K562 (cell line): ENCODE results near the gene DLST. TPM values are rescaled to one million over a fixed set of nuclear protein-coding genes. Genes with fewer than 3 reads are reported as not detected.

Source experiments
- BHLHE40 ChIP-seq: IDR thresholded peaks from 2 replicates; pipeline ENCODE4 v1.6.1; 2011; ENCODE audit warnings: low read length, improper control_type of control experiment
- GABPA ChIP-seq: fragments of 200-800 bp; sonication (Bioruptor generic); conservative IDR thresholded peaks from 2 replicates; pipeline ENCODE4 v1.6.1; 2016; ENCODE audit warnings: low read depth, missing genetic modification characterization, missing compliant biosample characterization
- GTF2E2 ChIP-seq: fragments of 200-800 bp; sonication (Bioruptor generic); IDR thresholded peaks from 2 replicates; pipeline ENCODE4 v1.6.1; 2016; ENCODE audit warnings: missing genetic modification characterization, missing compliant biosample characterization
- GTF3C2 ChIP-seq: IDR thresholded peaks from 3 replicates; pipeline ENCODE4 v1.6.1; 2011; ENCODE audit warnings: borderline replicate concordance, mild to moderate bottlenecking, moderate library complexity; ENCODE audit not compliant: insufficient read length; ENCODE audit errors: extremely low read depth
- KDM1A ChIP-seq, 2 experiments: fragments of 450-650 bp; IDR thresholded peaks; 2 replicates each; pipeline ENCODE4 v1.6.1; 2016; ENCODE audit warnings: mild to moderate bottlenecking in 2 of 2
- MBD2 ChIP-seq: sonication (generic); IDR thresholded peaks from 2 replicates; pipeline ENCODE4 v1.6.1; 2016; ENCODE audit warnings: low read depth, borderline replicate concordance
- PCBP1 ChIP-seq: fragments of 200-400 bp; formaldehyde crosslinking; IDR thresholded peaks from 2 replicates; pipeline ENCODE4 v1.6.1; 2018; ENCODE audit warnings: mild to moderate bottlenecking, low read depth, low read length; ENCODE audit not compliant: poor library complexity, severe bottlenecking
- POLR2G ChIP-seq: fragments of 200-400 bp; formaldehyde crosslinking; IDR thresholded peaks from 2 replicates; pipeline ENCODE4 v1.6.1; 2017; ENCODE audit warnings: low read depth, mild to moderate bottlenecking, antibody characterized with exemption, low read length, moderate library complexity
- RBFOX2 ChIP-seq: fragments of 200-400 bp; formaldehyde crosslinking; IDR thresholded peaks from 2 replicates; pipeline ENCODE4 v1.6.1; 2017; ENCODE audit warnings: low read depth, mild to moderate bottlenecking, low read length, moderate library complexity
- TAF1 ChIP-seq: IDR thresholded peaks from 2 replicates; pipeline ENCODE4 v1.6.1; 2011; ENCODE audit warnings: mild to moderate bottlenecking, low read length, moderate library complexity; ENCODE audit not compliant: insufficient read depth, control insufficient read depth, severe bottlenecking; ENCODE audit errors: extremely low read depth
- TEAD4 ChIP-seq, 2 experiments: sonication (generic) in 1 of 2; formaldehyde crosslinking in 1 of 2; IDR thresholded peaks; 2 replicates each; pipeline versions ENCODE4 v1.6.1 to v1.8.0; 2012 to 2022; ENCODE audit warnings: borderline replicate concordance in 1 of 2, inconsistent platforms in 1 of 2, low read length in 1 of 2, mild to moderate bottlenecking in 1 of 2, missing genetic modification reagents in 1 of 2
- TFE3 ChIP-seq: fragments of 450-650 bp; formaldehyde crosslinking; IDR thresholded peaks from 2 replicates; pipeline ENCODE4 v1.4.0; 2020; ENCODE audit warnings: mild to moderate bottlenecking, mixed read lengths
- ZBTB34 ChIP-seq: fragments of 250-450 bp; sonication (Bioruptor Pico); IDR thresholded peaks from 2 replicates; pipeline ENCODE4 v1.8.0; 2021; ENCODE audit warnings: mild to moderate bottlenecking, moderate library complexity
- ZMIZ1 ChIP-seq, 2 experiments: fragments of 150-350 bp in 1 of 2; IDR thresholded peaks; 2 replicates each; pipeline ENCODE4 v1.6.1; 2012 to 2016; ENCODE audit warnings: low read depth in 2 of 2, low read length in 2 of 2, mild to moderate bottlenecking in 1 of 2, moderate library complexity in 1 of 2
- ZNF445 ChIP-seq: fragments of 250-450 bp; sonication (Bioruptor Pico); IDR thresholded peaks from 2 replicates; pipeline ENCODE4 v1.4.0; 2020; ENCODE audit warnings: low read depth, mild to moderate bottlenecking, moderate library complexity
- ZNF717 ChIP-seq: fragments of 250-450 bp; sonication (Bioruptor Pico); IDR thresholded peaks from 2 replicates; pipeline ENCODE4 v1.5.0; 2021
- ZSCAN29 ChIP-seq: fragments of 450-650 bp; IDR thresholded peaks from 2 replicates; pipeline ENCODE4 v1.6.1; 2017
- polyA plus RNA-seq, 8 experiments: library from polyadenylated mRNA; depleted of rRNA in 4 of 8; stranded (reverse) in 5 of 8; unstranded in 3 of 8; fragments of >200 nt; fragmentation: Nextera tagmentation in 2 of 8; fragmentation: Illumina TruSeq in 1 of 8; extraction: Ambion mirVana in 2 of 8; extraction: Trizol in 1 of 8; gene quantifications; 2 replicates each; pipeline versions ENCODE4 v1.2.1 to v1.2.3, GENCODE V29; 2011 to 2014; ENCODE audit warnings: inconsistent platforms in 1 of 8, missing spikeins in 1 of 8
- total RNA-seq, 7 experiments: library from RNA; depleted of rRNA in 6 of 7; stranded (reverse); fragments of >200 nt in 6 of 7; fragmentation: Illumina TruSeq in 2 of 7; extraction: Trizol in 2 of 7; gene quantifications; 2 replicates each; pipeline versions ENCODE4 v1.2.1 to v1.2.3, GENCODE V29; 2011 to 2021; ENCODE audit warnings: low replicate concordance in 1 of 7

The DLST gene
- total and polyA plus RNA-seq, 9 of the 15 experiments (the other 6 are each of a cell fraction or from before 2014, with no cell fraction given): 3.0 to 73.7 (median 45.4) TPM

- TF ChIP-seq GTF3C2 (no peak), BHLHE40 (peak; percentile 95), MBD2 (peak; percentile 97), TEAD4 (IDR thresholded peaks at IDR 0.05; ENCODE audit: low read length) (no peak), TEAD4 (CRISPR knock-in tag; IDR thresholded peaks at IDR 0.05; ENCODE audit: borderline replicate concordance) (no peak), RBFOX2 (peak; percentile 96), ZMIZ1 (IDR thresholded peaks at IDR 0.05; ENCODE audit: low read depth in 2 of 2, low read length in 2 of 2) (no peak), GABPA (tag) (peak; percentile 97), POLR2G (peak; percentile 94), ZNF717 (no peak), ZBTB34 (CRISPR knock-in tag) (no peak), KDM1A (IDR thresholded peaks at IDR 0.05) (no peak), GTF2E2 (tag) (no peak), ZNF445 (CRISPR knock-in tag) (no peak), TAF1 (peak; percentile 74), TFE3 (CRISPR knock-in tag) (no peak), ZSCAN29 (no peak), PCBP1 (peak; percentile 86)
Measured at GRCh38 chr14:74881431-74882102, at the start of gene DLST (continued).
